Adipocyte (in vitro differentiated cells): ENCODE results near the gene FAM209A.
"Not testable (repeated sequence)": the region's sequence is repeated elsewhere in the genome, so short reads cannot be mapped to it uniquely, and the experiment has no call there.

Experiments
- DNase-seq: peaks from one replicate; pipeline ENCODE4 v3.0.0-alpha.2; 2015; ENCODE audit warnings: low read depth
- H3K27me3 ChIP-seq: replicated peaks from 2 replicates; pipeline ENCODE4 v1.7.0; 2013; ENCODE audit warnings: mild to moderate bottlenecking, low read length, moderate library complexity; ENCODE audit not compliant: control insufficient read depth, insufficient read depth
- H3K36me3 ChIP-seq: 2 replicates; pipeline ENCODE4 v1.7.0; 2013; ENCODE audit warnings: low read length, mild to moderate bottlenecking, moderate library complexity; ENCODE audit not compliant: control insufficient read depth, insufficient read depth, severe bottlenecking
- H3K4me1 ChIP-seq: 2 replicates; pipeline ENCODE4 v1.7.0; 2013; ENCODE audit warnings: mild to moderate bottlenecking, low read length, moderate library complexity; ENCODE audit not compliant: control insufficient read depth, insufficient read depth
- H3K4me3 ChIP-seq: 2 replicates; pipeline ENCODE4 v1.7.0; 2013; ENCODE audit warnings: mild to moderate bottlenecking, low read length, moderate library complexity
- H3K9ac ChIP-seq: 2 replicates; pipeline ENCODE4 v1.7.0; 2013; ENCODE audit warnings: mild to moderate bottlenecking, low read length, moderate library complexity
- H3K9me3 ChIP-seq: 2 replicates; pipeline ENCODE4 v1.7.0; 2013; ENCODE audit warnings: mild to moderate bottlenecking, low read length, moderate library complexity; ENCODE audit not compliant: control insufficient read depth

FAM209A gene

GRCh38 chr20:56517211-56517610 lies 7.3 kb upstream of the FAM209A start:
- Histone ChIP-seq H3K9ac (no peak overlapping the region), H3K36me3 (peaks cover 65% of the 10 kb centered on the region), H3K27me3 (no peaks in the 10 kb centered on the region), H3K4me1 (peaks cover 11% of the 10 kb centered on the region), H3K4me3 (no peak overlapping the region), H3K9me3 (peaks cover 7% of the 10 kb centered on the region)
- DNase-seq = no peak

GRCh38 chr20:56517641-56518040 lies 6.9 kb upstream of the FAM209A start:
- H3K36me3 ChIP-seq = peaks cover 65% of the 10 kb centered on the region
- peaks cover 7% of the 10 kb centered on the region for H3K9me3 ChIP-seq
- no peak overlapping the region for H3K4me3 ChIP-seq
- no peaks in the 10 kb centered on the region for H3K27me3 ChIP-seq
- peaks cover 11% of the 10 kb centered on the region for H3K4me1 ChIP-seq
- no peak for DNase-seq
- H3K9ac ChIP-seq = no peak overlapping the region

GRCh38 chr20:56518126-56518525 lies 6.4 kb upstream of the FAM209A start:
- Histone ChIP-seq H3K36me3 (peaks cover 60% of the 10 kb centered on the region), H3K9ac (no peak overlapping the region), H3K4me1 (peaks cover 11% of the 10 kb centered on the region), H3K27me3 (no peaks in the 10 kb centered on the region), H3K4me3 (no peak overlapping the region), H3K9me3 (peaks cover 7% of the 10 kb centered on the region)
- no peak for DNase-seq

- DNase-seq = no peak
- H3K9me3 ChIP-seq = peaks cover 7% of the 10 kb centered on the region
These were observed 5.7 kb upstream of the FAM209A start for GRCh38 chr20:56518721-56519398.

GRCh38 chr20:56519551-56519950 lies 5.0 kb upstream of the FAM209A start:
- DNase-seq = no peak
- Histone ChIP-seq H3K4me3 (no peak overlapping the region), H3K27me3 (no peaks in the 10 kb centered on the region), H3K9ac (no peak overlapping the region), H3K9me3 (peaks cover 7% of the 10 kb centered on the region), H3K36me3 (peaks cover 47% of the 10 kb centered on the region), H3K4me1 (peaks cover 11% of the 10 kb centered on the region)

More at GRCh38 chr20:56518721-56519398, 5.7 kb upstream of the FAM209A start:
- Histone ChIP-seq H3K4me3 (no peak overlapping the region), H3K9ac (no peak overlapping the region), H3K27me3 (no peaks in the 10 kb centered on the region), H3K4me1 (peaks cover 11% of the 10 kb centered on the region), H3K36me3 (peaks cover 53% of the 10 kb centered on the region)

- H3K36me3 ChIP-seq = peaks cover 46% of the 10 kb centered on the region
- no peaks in the 10 kb centered on the region for H3K27me3 ChIP-seq
These were observed 4.4 kb upstream of the FAM209A start for GRCh38 chr20:56520180-56520579.

GRCh38 chr20:56520746-56521354 lies 3.7 kb upstream of the FAM209A start:
- not testable (repeated sequence) for H3K4me3 ChIP-seq, H3K9me3 ChIP-seq, H3K27me3 ChIP-seq, H3K9ac ChIP-seq, DNase-seq, H3K4me1 ChIP-seq
- peaks cover 46% of the 10 kb centered on the region for H3K36me3 ChIP-seq

More at GRCh38 chr20:56520180-56520579, 4.4 kb upstream of the FAM209A start:
- no peak overlapping the region for H3K9ac ChIP-seq
- H3K4me3 ChIP-seq = no peak overlapping the region
- no peak for DNase-seq
- H3K9me3 ChIP-seq = peaks cover 7% of the 10 kb centered on the region
- H3K4me1 ChIP-seq = peaks cover 8% of the 10 kb centered on the region

GRCh38 chr20:56522311-56522710 lies 2.2 kb upstream of the FAM209A start:
- peaks cover 40% of the 10 kb centered on the region for H3K36me3 ChIP-seq
- no peaks in the 10 kb centered on the region for H3K4me1 ChIP-seq
- no peak overlapping the region for H3K9ac ChIP-seq
- peaks cover 7% of the 10 kb centered on the region for H3K9me3 ChIP-seq
- H3K27me3 ChIP-seq = no peaks in the 10 kb centered on the region
- DNase-seq = no peak
- H3K4me3 ChIP-seq = no peak overlapping the region

- Histone ChIP-seq H3K9me3 (no peaks in the 10 kb centered on the region), H3K4me1 (no peaks in the 10 kb centered on the region), H3K9ac (no peak overlapping the region), H3K4me3 (no peak overlapping the region), H3K36me3 (no peaks in the 10 kb centered on the region), H3K27me3 (no peaks in the 10 kb centered on the region)
- no peak for DNase-seq
These were observed 3.0 kb downstream of the FAM209A start for GRCh38 chr20:56527521-56527920.

- not testable (repeated sequence) for H3K9me3 ChIP-seq, DNase-seq, H3K9ac ChIP-seq, H3K4me3 ChIP-seq, H3K27me3 ChIP-seq, H3K36me3 ChIP-seq, H3K4me1 ChIP-seq
These were observed 8.4 kb downstream of the FAM209A start, which contains the start of gene FAM209B for GRCh38 chr20:56532946-56533345. Gene FAM209B, plus strand, starts transcription at chr20:56533246. Its CDS starts 96 bp downstream, at chr20:56533342.

- no peaks in the 10 kb centered on the region for H3K36me3 ChIP-seq
- H3K4me3 ChIP-seq = no peak overlapping the region
- no peak for DNase-seq
- H3K4me1 ChIP-seq = no peaks in the 10 kb centered on the region
- no peak overlapping the region for H3K9ac ChIP-seq
- H3K27me3 ChIP-seq = no peaks in the 10 kb centered on the region
- H3K9me3 ChIP-seq = no peaks in the 10 kb centered on the region
These were observed 13.5 kb downstream of the FAM209A start for GRCh38 chr20:56537997-56538396.
